ENCODE results near the gene BTNL2. TPM values are rescaled to one million over a fixed set of nuclear protein-coding genes. Genes with fewer than 3 reads are reported as not detected.
A peak's percentile ranks its signal among the peaks of the same experiment; 100 is the strongest.

Gene BTNL2
- total RNA-seq, 2 experiments from 2014 or later, result not detected

GRCh38 chr6:32416036-32416435 lies 9.1 kb upstream of the BTNL2 start:
- ChIA-PET POLR2A (no interaction called here), CTCF (interaction anchor here (1.0 to 6.2 kb wide), 10 partner anchors 9 to 452 kb away, joined by 3 to 68 read pairs (median 11); partner anchors contain the start of genes BTNL2 and TAP2)
- DNase-seq (no peak), ATAC-seq (no peak)
- no peaks in the 10 kb centered on the region for H3K9me3 Mint-ChIP-seq
- H3K4me1 Mint-ChIP-seq (ENCODE audit: low read depth), result no peaks in the 10 kb centered on the region
- H3K36me3 Mint-ChIP-seq (ENCODE audit: low read depth), result no peaks in the 10 kb centered on the region
- peaks cover 40% of the 10 kb centered on the region for H3K27me3 Mint-ChIP-seq
- no peak for TF ChIP-seq CTCF (IDR thresholded peaks at IDR 0.05)
- intact Hi-C loops (cut with micrococcal nuclease), result no loop called here
- H3K27ac Mint-ChIP-seq, result no peak overlapping the region
- no peak overlapping the region for H3K4me3 Mint-ChIP-seq

- ATAC-seq, result peak; percentile 84
- CTCF ChIA-PET, result interaction anchor here (0.8 to 6.2 kb wide), 14 partner anchors 9 to 453 kb away, joined by 3 to 68 read pairs (median 13); partner anchors contain the start of gene BTNL2
- Mint-ChIP-seq H3K4me1 (ENCODE audit: low read depth) (no peaks in the 10 kb centered on the region), H3K27ac (no peak overlapping the region), H3K9me3 (no peaks in the 10 kb centered on the region), H3K27me3 (peaks cover 42% of the 10 kb centered on the region), H3K36me3 (ENCODE audit: low read depth) (no peaks in the 10 kb centered on the region), H3K4me3 (no peak overlapping the region)
- TF ChIP-seq CTCF (IDR thresholded peaks at IDR 0.05), result peak; percentile 99
- DNase-seq, result peak; percentile 87
- POLR2A ChIA-PET, result no interaction called here
- intact Hi-C loops (cut with micrococcal nuclease), result no loop called here
Observed at GRCh38 chr6:32415521-32416019, 8.6 kb upstream of the BTNL2 start.

- Mint-ChIP-seq H3K27me3 (peaks cover 42% of the 10 kb centered on the region), H3K9me3 (no peaks in the 10 kb centered on the region), H3K4me1 (ENCODE audit: low read depth) (no peaks in the 10 kb centered on the region), H3K4me3 (no peak overlapping the region), H3K36me3 (ENCODE audit: low read depth) (no peaks in the 10 kb centered on the region), H3K27ac (no peak overlapping the region)
- ATAC-seq (peak; percentile 86), DNase-seq (peak; percentile 86)
- TF ChIP-seq CTCF (IDR thresholded peaks at IDR 0.05), result peak; percentile 90
- POLR2A ChIA-PET, result no interaction called here
- intact Hi-C loops (cut with micrococcal nuclease), result loop anchor here (2.0 to 5.0 kb wide), 2 partner anchors 283 to 384 kb away; no protein-coding TSS in a partner anchor
- CTCF ChIA-PET, result interaction anchor here (0.7 to 6.2 kb wide), 52 partner anchors 10 to 467 kb away, joined by 3 to 68 read pairs (median 4); partner anchors contain the start of genes BTNL2, HLA-DQB1, HLA-DQB2 and HLA-DRA
Observed at GRCh38 chr6:32413427-32414047, 6.6 kb upstream of the BTNL2 start.

- H3K27ac Mint-ChIP-seq, result no peak overlapping the region
- H3K9me3 Mint-ChIP-seq, result no peaks in the 10 kb centered on the region
- no peaks in the 10 kb centered on the region for H3K36me3 Mint-ChIP-seq (ENCODE audit: low read depth)
- H3K4me3 Mint-ChIP-seq, result no peak overlapping the region
- H3K27me3 Mint-ChIP-seq, result peaks cover 46% of the 10 kb centered on the region
- CTCF ChIA-PET, result interaction anchor here (0.7 to 6.2 kb wide), 8 partner anchors 8 to 457 kb away, joined by 3 to 68 read pairs (median 27); partner anchors contain the start of gene BTNL2
- intact Hi-C loops (cut with micrococcal nuclease), result loop anchor here (2.0 to 5.0 kb wide), 2 partner anchors 285 to 386 kb away; no protein-coding TSS in a partner anchor
- POLR2A ChIA-PET, result interaction anchor here (0.7 kb wide), 1 partner anchor 292 kb away, joined by 4 read pairs; no protein-coding TSS in a partner anchor
- TF ChIP-seq CTCF (IDR thresholded peaks at IDR 0.05), result no peak
- ATAC-seq (no peak), DNase-seq (no peak)
- no peaks in the 10 kb centered on the region for H3K4me1 Mint-ChIP-seq (ENCODE audit: low read depth)
Observed at GRCh38 chr6:32411566-32412327, 4.8 kb upstream of the BTNL2 start.
